HG03064 (cell line): Measurements from ENCODE around the gene TNIP3.
A peak's percentile ranks its signal among the peaks of the same experiment; 100 is the strongest.
"Not testable (repeated sequence)": the region's sequence is repeated elsewhere in the genome, so short reads cannot be mapped to it uniquely, and the experiment has no call there.

Experiments
- ATAC-seq: cut with Tn5 transposase; IDR thresholded peaks from one replicate; pipeline ENCODE4 v1.9.1; 2021; ENCODE audit warnings: low read depth; ENCODE audit not compliant: unreplicated experiment

Gene TNIP3, protein sequence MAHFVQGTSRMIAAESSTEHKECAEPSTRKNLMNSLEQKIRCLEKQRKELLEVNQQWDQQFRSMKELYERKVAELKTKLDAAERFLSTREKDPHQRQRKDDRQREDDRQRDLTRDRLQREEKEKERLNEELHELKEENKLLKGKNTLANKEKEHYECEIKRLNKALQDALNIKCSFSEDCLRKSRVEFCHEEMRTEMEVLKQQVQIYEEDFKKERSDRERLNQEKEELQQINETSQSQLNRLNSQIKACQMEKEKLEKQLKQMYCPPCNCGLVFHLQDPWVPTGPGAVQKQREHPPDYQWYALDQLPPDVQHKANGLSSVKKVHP

DNA sequence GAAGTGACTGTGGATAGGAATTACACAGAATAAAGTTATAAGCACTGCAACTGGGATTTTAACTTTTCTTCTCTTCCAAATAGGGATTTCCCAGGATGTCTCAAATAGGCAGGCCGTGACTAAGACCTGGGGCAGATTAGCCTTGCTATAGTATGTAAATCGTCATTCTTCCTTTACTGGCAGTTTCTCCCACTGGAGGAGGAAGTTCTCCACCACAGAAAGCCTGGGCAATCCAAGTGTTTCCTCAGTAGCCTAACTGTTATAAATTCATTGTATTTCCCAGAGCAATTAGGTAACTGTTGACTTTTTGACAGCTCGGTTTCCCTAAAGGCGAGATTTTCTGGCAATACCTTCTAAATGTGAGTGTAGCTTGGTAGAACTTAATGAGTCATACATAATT, at the start of gene TNIP3:
Gene TNIP3, minus strand, starts transcription at position 31 of the 400 bp plus-strand sequence. CDS start 196 bp downstream, outside the sequence.
- ATAC-seq, result no peak

DNA sequence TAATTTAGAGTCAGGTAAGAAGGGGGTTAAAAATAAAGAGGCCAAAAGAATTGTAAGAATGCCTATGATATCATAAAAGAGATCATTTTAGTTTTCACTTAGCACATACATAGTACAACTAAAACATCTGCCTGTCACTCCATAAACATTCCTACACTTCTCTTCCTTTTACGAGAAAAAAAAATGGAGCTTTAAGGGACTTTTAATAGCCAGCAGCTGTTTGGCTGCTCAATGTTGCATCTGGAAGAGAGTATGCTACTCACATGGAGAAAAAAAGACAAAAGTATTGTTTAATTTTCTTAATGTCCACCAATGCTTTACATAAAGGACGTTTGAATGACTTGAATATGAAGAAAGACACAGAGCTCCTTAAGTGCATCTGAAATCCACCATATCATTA, 48.7 kb upstream of the TNIP3 start:
- no peak for ATAC-seq

DNA sequence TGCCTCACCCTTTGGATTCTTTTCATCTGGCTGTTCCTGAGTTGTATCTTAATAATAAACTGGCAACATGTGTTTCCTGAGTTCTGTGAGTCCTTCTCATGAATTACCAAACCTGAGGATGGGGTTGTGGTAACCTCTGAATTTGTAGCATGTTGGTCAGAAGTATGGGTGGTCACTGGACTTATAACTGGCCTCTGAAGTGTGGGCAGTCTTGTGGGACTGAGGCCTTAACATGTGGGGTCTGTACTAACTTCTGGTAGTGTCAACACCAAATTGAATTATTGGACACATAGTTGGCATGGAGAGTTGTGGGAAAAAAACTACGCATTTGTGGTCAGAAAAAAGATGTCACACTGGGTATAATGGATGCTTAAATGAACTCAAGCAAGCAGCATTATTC, 45.0 kb upstream of the TNIP3 start:
- no peak for ATAC-seq

DNA sequence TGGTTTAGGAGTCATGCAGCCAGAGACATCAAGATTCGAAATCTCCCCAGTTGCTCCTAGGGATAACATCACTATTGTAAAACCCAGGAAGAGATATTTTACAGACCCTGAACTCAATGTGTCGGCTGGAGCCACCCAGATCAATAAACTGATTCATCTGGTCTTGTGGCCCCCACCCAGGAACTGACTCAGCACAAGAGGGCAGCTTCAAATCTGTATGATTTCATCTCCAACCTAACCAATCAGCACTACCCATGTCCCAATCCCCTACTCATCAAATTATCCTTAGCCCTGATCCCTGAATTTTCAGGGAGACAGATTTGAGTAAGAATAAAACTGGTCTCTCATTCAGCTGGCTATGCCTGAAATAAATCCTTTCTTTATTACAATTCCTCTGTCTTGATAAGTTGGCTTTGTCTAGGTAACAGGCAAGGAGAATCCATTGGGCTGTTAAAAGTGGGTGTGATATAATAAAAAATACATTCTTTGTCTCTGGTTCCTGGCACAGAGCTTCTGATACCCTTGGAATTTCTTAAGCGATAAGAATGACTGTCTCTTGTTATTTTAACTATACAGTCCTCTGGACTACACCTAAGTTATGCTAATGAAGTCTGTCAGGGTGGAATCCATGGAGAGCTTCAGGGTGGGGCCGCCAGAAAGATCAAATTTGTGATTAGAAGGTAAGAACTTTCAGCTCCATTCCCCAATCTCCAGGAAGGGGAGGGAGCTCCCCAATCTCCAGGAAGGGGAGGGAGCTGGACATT, 44.3 kb upstream of the TNIP3 start:
- no peak for ATAC-seq

DNA sequence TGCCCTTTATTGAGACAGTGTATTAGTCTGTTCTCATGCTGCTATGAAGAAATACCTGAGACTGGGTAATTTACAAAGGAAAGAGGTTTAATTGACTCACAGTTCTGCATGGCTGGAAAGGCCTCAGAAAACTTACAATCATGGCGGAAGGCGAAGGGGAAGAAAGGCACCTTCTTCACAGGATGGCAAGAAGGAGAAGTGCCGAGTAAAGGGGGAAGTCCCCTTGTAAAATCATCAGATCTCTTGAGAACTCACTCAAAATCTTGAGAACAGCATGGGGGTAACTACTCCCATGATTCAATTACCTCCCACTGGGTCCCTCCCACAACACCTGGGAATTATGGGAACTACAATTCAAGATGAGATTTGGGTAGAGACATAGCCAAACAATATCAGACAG, 41.7 kb upstream of the TNIP3 start:
- ATAC-seq, result not testable (repeated sequence)

DNA sequence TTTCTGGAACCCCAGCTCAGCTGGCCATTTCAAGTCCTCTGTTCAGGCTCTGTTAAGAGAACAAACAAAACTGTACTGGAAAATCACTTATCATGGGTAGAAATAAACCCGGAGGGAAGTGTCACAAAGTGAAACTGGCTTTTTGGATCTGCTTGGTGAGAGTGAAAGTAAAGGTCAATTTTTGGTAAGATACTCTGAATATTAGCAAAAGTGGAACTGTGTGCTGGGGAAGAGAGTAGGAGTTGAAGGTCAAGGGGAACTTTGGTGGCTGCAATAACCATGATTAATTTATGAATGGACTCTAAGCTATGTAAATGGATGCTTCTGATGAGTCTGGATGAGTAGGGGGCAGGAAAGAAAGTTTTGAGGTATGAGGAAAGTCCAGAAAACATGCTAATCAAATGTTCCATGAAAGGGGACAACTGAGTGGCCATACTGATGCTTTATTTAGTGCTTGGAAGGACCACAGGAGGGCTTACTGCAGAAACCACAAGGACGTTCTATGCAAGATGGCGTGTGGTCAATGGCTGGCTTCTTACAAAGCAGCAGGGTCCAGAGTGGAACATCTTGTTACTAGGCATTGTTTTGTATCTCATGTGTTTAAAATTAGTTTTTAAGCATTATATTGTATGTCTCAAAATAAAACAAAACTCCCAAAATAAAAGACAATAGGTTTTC, 36.8 kb upstream of the TNIP3 start:
- ATAC-seq, result peak; percentile 70

DNA sequence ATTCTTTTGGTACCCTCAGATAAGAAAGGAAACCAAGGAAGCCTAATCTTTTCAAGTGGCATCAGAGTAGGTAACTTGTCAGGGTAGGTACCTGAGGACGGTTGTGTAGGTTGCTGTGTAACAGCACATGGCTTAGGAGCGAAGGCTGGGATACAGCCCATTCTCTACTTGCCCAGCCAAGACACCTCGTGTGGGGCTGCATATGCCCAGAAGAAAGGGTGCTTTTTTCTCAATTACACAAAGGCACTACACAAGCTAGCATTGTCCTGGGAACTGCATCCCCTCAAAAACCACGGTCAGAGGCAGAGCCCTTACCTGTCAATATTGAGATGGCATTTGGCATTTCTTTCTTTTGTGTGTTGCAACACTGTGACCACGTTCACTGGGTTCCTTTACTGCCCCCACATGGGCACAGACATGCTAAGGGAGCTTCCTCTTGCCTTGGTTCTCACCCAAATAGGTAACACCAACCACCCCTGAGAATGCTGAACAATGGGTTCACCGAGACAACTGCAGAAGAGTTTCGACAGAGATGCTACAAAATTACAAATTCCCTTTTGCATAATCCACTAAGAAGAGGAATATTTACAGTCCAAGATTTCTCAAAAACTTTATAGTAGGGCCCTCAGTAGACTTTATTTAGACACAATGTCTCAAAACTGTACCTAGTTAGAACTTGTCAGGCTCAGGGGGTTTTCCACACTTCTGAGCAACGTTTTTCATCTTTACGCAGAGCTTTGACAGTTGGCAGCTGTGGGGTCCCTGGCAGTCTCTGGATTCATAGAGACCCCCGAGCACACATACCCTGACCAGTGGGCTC, 35.8 kb upstream of the TNIP3 start:
- ATAC-seq, result peak; percentile 83

DNA sequence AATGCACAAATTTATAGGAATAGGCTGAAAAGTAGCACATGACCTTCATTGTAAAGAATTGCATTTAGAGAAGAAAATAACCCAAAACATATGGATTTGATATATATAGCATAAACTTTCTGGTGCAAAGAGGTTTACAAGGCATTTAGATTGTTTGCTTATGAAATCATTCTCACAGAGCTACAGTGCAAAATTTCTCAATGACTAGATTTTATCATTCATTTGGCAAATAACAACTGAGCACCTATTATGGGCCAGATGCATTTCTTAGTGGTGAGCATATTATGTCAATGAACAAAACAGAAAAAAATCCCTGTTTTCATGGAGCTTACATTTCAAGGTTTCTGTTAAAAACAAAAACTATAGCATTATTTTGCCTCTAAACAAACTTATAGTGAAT, 34.1 kb upstream of the TNIP3 start:
- ATAC-seq, result no peak

DNA sequence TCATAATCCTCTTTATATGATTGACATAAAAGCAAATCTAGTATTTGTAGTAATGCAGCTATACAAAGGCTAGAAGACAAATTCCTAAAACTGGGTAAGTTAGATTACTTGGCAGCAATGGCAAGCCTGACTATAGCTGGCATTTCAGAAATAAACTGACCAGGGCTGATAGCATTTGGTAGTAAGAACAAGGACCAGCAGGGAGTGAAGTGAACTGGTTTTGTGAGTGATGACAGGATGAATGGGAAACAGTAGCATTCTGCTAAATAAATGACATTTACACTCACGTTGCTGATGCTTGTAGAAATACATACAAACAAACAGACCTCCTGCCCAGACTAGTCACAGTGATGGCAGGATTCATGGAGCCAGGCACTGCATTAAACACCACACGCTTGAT, 31.5 kb upstream of the TNIP3 start:
- ATAC-seq, result no peak

DNA sequence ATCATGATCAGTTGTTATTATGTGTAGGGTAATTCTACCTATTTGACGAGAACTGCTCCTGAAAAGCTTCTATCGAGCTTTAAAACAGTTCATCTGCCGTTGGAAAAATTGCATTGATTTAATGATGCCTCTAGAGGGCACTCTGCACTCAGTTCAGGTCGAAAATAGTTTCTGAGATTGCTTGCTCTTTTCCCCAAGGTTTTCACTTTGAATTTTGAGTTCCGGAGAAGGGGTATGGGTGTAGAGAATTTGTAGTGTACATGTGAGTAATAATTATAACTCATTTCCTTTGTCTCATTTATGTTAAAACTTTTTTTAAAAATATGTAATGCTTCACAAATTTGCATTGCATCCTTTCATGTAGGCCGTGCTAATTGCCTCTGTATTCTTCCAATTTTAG, 28.4 kb upstream of the TNIP3 start:
- no peak for ATAC-seq

DNA sequence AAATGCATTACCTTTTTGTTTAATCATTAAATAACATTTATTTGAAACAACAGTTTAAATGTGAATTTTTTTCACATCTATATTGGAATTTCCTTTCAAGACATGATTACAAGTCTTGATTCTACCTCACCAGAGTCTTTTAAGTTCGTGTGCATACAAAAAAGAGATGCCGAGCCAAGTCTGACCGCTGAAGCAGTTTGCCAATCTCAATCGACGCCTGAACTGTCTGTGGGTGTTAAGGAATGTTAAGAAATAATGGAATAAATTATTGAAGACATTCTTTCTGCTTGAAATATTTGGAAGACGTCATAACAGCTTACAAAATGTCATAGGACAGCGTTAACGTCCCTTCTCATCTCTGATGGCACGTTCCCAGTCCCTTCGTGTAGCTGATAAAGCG, 27.9 kb upstream of the TNIP3 start:
- ATAC-seq, result no peak

DNA sequence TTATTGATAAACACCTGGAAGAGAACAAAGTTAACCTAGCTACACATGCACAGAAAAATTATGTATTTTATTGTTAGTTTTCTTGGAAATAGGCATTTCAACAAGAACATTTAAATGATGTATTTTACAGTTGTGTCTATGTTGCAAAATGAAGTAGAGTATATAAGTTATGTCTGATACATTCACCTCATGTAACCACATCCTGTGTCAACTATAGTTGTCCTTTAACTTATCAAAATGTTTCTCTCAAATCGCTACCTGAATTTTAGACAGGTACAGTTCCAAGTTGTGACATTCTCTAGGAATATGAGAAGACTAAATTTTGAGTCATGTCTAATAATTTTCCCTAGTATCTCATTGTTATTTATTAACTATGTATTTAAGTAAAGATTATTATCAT, 27.2 kb upstream of the TNIP3 start:
- no peak for ATAC-seq

DNA sequence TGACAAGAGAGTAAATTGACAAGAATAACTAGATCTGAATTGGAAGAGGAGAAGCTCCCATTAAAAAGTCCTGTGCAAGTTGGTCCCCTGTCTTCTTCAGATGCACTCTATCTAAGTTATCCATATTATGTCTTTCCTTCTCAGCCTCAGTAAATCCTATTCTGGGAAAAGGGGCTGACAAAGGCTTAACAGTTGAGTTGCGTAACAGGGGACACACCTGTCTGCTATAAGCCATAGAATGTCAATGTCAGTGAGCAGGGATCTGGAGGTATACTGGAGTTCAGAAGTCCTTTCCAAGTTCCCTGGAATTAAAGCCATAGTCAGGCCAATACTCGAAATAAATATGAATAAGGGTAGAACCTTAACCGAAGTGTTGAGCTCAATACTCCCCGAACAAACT, 26.3 kb upstream of the TNIP3 start:
- no peak for ATAC-seq

DNA sequence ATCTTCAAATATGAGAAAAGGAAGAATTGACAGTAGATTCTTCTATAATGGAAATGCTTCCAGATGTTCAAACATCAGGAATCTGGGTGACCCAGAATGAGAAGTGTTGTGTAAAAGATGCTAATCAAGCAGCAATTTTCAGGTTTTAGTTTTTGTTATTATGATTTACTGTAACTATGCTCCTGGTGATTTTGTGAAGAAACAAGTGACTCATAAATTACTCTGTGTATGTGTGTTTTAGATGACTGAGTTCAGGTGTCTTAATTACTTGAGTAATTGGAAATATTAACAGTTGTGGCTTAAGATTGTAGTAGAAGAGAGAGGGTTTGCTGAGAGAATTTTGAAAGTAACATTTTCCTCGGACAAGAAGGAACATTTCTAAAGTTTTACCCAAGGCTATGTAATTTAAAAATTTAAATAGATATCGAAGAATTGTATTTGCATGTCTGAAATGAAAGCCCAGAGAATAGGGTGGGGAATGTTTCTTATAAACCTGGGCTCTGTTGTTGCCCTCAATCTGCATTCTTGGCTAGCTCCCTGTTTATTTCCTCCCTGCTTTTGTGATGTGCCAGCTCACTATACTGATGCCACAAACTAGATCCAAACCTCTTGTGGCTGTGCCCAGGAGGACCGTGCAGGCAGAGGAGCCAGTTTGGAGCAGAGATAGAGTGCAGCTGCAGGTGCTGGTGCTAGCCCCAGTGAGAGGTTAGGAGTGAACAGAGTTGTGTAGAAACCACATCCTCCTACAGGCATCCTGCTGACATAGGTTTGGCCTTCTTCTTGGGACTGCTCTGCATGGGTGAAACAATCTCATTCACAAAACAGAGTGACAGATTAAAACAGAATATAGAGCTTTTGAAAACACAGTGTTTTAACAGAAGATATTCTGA, 25.4 kb upstream of the TNIP3 start:
- ATAC-seq, result peak; percentile 86

DNA sequence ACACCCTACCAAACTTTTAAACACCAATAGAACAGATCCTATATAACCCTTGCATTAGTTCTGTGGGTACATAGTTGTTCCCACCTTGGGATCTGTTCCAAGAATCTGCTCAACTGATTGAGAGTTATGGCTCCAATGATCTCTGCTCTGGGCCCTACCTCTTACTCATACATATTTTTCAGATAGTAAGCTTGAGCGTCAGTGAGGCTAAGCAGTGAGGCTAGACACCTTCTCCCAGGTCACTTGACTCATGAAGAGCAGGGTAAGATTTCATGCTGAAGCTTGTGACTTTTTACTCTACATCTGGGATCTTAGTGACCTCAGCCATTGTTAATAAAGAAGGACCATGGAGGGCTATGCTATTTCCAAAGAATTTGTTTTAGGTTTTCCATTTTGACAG, 23.1 kb upstream of the TNIP3 start:
- no peak for ATAC-seq

DNA sequence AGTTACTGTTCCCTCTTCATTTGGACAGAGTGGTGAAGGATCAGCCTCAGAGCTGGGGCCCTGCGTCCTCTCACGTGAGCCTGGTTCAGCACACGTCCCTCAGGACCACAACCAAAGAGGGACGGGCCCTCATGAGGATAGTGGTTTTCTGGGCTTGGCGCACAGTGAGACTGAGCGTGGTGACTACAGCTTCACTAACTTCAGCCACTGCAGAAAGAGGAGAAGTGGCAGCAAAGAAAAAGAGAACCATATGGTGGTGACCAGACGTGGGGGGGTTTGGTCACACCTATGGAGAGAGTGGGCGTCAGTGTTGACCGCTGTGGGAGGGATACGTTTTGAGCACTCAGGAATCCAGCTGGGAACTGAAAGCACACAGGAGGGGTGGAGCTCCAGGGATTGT, 21.8 kb upstream of the TNIP3 start:
- no peak for ATAC-seq

DNA sequence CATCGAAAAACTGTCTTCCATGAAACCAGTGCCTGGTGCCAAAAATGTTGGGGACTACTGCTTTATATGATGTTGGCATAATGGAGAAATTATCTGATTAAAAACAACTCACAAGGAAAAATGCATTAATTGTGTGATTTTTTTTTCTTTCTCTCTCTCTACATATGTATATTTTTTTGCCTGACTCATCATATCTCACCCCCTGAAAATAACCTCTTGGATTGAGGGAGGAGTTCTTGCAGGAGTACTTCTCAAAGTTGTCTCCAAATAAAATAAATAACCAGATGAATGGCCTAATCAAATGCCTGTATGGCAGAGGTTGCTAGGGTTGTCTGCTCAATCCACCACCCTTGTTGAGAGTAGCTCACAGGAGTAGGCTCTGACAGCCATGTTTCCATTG, 19.9 kb upstream of the TNIP3 start:
- ATAC-seq, result no peak

DNA sequence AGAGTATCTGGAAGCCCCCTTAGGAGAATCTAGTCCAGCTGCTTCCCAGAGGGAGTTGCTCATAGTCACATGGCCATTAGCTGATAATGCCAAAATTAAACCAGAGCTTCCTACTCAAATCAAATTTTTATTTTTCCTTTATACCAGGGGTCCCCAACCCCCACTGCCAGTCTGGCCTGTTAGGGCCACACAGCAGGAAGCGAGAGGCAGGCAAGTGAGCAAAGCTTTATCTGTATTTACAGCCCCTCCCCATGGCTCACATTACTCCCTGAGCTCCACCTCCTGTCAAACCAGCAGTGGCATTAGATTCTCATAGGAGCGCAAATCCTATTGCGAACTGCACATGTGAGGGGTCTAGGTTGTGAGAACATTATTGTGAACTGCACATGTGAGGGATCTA, 19.2 kb upstream of the TNIP3 start:
- ATAC-seq, result no peak

DNA sequence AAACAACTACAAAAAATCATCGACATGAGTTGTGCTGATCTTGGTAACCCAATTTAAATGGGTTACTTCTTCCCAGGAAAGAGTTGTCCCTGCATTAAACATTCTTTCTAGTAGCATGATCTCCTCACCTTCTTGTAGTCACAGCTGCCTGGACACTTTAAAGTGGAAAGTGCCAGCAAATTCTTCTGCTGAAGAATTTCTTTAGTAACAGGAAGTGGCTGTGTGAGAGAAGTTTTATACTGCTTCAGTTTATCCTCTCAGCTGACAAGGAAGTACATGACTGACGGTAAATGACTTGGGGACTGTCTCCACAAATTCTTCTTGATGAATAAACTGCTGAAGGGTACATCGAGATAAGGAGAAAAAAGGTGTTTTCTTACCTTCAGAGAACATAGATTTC, 18.2 kb upstream of the TNIP3 start:
- no peak for ATAC-seq

DNA sequence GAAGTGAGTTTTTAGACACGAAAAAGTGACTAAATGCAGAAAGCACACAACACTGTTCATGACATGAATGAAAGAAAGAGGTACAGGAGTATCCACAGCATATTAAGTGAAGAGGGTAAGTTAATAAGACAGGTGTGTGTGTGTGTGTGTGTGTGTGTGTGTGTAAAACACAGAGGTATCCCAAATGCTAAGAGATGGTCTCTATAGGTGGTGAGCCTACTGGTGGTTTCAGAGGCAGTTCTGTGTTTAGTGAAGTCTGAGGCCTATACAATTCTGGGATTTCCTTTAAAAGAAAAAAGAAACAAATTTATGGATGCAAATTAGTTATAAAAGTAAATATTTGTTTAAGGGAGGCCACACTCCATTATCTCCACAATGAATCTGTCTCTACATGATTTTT, 17.4 kb upstream of the TNIP3 start:
- ATAC-seq, result no peak
